ENCODE results near the gene LBHD2. TPM values are rescaled to one million over a fixed set of nuclear protein-coding genes. Genes with fewer than 3 reads are reported as not detected.

The LBHD2 gene
- total and polyA plus RNA-seq, 4 donors = 0.47 to 0.53 TPM; not detected in 2

DNA sequence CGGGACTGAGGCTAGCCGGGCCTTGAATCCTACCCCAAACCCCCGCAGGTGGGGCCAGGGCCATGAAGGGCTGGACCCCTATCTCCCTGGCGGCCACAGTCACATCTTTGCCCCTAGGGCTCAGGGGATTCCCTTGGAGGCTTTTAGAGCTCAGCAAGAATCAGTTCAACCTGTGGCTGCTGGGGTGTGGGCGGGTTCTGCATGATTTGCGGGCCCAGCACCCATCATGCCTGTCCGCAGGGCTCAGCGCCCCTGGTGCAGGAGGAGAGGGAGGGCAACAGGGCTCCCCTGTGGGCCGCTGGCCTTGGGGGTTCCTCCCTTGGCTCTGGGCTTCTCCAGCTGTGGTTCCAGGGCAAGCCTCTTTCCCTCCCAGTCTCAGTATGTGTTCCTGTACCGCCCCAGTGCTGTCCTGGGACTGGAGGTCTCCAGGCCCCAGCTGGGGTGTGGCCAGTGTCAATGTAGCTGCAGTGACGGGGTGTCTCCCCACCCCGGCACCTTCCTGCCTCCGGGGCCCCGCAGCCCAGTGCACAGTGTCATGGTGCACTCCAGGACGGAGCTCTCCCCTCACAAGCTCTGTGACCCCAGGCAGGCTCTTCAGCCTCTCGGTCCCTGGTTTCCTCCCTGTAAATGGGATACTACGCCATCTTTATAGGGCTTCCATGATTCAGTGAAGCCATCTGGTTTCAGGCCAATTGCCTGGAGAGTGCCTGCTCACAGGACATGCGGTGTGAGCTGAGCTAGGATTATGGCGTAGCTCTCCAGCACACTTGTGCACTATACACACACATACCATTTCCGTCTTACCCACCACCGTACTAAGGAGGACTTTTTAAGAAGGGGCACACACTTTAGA, 9.9 kb upstream of the LBHD2 start:
- 84% methylated on average over 21 of the region's 21 CpGs for WGBS
- H3K27me3 ChIP-seq (ENCODE audit: control insufficient read depth in 4 of 4, insufficient read depth in 4 of 4, low read length in 3 of 4) = no peaks in the 10 kb centered on the region
- H3K4me3 ChIP-seq (ENCODE audit: low read depth in 1 of 3, low read length in 3 of 3) = no peak overlapping the region
- H3K27ac ChIP-seq (ENCODE audit: low read depth in 1 of 2, low read length in 2 of 2) = no peak overlapping the region
- peaks cover 0 to 12% (median 7%) of the 10 kb centered on the region in 4 donors for H3K4me1 ChIP-seq (ENCODE audit: control insufficient read depth in 4 of 4, insufficient read depth in 4 of 4, low read length in 3 of 4)
- no peaks in the 10 kb centered on the region for H3K9me3 ChIP-seq (ENCODE audit: control insufficient read depth in 4 of 4, low read length in 3 of 4)
- no peaks in the 10 kb centered on the region for H3K36me3 ChIP-seq (ENCODE audit: control insufficient read depth in 4 of 4, insufficient read depth in 3 of 4, low read depth in 1 of 4, low read length in 3 of 4)
- H3K9ac ChIP-seq (ENCODE audit: low read depth in 1 of 2, low read length in 2 of 2) = no peak overlapping the region
- TF ChIP-seq, protein P1, sequence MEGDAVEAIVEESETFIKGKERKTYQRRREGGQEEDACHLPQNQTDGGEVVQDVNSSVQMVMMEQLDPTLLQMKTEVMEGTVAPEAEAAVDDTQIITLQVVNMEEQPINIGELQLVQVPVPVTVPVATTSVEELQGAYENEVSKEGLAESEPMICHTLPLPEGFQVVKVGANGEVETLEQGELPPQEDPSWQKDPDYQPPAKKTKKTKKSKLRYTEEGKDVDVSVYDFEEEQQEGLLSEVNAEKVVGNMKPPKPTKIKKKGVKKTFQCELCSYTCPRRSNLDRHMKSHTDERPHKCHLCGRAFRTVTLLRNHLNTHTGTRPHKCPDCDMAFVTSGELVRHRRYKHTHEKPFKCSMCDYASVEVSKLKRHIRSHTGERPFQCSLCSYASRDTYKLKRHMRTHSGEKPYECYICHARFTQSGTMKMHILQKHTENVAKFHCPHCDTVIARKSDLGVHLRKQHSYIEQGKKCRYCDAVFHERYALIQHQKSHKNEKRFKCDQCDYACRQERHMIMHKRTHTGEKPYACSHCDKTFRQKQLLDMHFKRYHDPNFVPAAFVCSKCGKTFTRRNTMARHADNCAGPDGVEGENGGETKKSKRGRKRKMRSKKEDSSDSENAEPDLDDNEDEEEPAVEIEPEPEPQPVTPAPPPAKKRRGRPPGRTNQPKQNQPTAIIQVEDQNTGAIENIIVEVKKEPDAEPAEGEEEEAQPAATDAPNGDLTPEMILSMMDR (IDR thresholded peaks at IDR 0.05; ENCODE audit: low read depth, low read length, missing input control) = no peak
- TF ChIP-seq, protein P2, sequence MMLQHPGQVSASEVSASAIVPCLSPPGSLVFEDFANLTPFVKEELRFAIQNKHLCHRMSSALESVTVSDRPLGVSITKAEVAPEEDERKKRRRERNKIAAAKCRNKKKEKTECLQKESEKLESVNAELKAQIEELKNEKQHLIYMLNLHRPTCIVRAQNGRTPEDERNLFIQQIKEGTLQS (IDR thresholded peaks at IDR 0.05) = no peak
- TF ChIP-seq HNF4A (conservative IDR thresholded peaks at IDR 0.05) (no peak), HNF4G (IDR thresholded peaks at IDR 0.05) (no peak)
- TF ChIP-seq, protein P3, sequence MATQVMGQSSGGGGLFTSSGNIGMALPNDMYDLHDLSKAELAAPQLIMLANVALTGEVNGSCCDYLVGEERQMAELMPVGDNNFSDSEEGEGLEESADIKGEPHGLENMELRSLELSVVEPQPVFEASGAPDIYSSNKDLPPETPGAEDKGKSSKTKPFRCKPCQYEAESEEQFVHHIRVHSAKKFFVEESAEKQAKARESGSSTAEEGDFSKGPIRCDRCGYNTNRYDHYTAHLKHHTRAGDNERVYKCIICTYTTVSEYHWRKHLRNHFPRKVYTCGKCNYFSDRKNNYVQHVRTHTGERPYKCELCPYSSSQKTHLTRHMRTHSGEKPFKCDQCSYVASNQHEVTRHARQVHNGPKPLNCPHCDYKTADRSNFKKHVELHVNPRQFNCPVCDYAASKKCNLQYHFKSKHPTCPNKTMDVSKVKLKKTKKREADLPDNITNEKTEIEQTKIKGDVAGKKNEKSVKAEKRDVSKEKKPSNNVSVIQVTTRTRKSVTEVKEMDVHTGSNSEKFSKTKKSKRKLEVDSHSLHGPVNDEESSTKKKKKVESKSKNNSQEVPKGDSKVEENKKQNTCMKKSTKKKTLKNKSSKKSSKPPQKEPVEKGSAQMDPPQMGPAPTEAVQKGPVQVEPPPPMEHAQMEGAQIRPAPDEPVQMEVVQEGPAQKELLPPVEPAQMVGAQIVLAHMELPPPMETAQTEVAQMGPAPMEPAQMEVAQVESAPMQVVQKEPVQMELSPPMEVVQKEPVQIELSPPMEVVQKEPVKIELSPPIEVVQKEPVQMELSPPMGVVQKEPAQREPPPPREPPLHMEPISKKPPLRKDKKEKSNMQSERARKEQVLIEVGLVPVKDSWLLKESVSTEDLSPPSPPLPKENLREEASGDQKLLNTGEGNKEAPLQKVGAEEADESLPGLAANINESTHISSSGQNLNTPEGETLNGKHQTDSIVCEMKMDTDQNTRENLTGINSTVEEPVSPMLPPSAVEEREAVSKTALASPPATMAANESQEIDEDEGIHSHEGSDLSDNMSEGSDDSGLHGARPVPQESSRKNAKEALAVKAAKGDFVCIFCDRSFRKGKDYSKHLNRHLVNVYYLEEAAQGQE (IDR thresholded peaks at IDR 0.05) = no peak
- no peak for DNase-seq (ENCODE audit: low spot score)

DNA sequence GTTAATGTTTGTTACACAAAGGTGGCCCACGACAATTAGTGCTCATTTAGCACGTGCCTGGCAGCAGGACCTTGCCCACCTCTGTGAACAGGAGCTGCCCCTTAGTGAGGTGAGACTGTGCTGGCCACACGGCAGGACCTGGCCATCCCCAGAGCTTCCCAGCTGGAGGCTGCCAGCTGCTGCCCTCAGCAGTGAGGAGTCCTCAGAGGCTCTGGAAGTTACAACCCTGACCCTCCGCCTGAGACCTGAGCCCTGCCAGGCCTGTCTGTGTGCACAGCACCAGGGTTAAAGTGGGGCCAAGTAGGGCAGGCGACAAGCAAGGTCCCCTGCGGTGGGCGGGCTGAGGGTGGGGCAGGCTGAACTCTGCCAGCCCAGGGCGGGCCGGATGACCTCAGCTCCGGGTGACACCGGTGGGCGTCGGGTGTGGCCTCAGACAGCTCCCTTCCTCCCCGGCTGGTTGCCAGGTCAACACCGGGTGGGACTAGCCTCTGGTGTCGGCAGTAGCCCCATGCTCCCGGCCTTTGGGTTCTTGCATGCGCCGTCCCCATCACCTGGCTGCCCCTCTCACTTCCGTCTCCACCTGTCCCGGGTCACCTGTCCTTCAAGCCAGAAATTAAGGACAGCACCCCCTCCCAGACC, 9.2 kb upstream of the LBHD2 start:
- H3K27ac ChIP-seq (ENCODE audit: low read depth in 1 of 2, low read length in 2 of 2) = peak overlapping the region in 1 of 2 donors; percentile 31

DNA sequence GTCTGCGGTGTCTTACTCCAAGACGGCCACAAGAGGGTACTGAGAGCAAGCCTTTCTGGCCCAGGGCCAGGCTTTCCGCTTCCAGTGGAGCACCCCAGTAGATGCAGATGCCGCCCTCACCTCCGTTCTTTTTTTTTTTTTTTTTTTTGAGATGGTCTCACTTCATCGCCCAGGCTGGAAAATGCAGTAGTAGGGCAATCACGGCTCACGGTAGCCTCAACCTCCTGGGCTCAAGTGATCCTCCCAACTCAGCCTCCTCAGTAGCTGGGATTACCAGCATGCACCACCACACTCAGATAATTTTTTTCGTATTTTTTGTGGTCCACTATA, 5.6 kb upstream of the LBHD2 start:
- TF ChIP-seq RAD21 (IDR thresholded peaks at IDR 0.05) = peak; percentile 67 to 82
- TF ChIP-seq, protein P1 (IDR thresholded peaks at IDR 0.05; ENCODE audit: low read depth, low read length, missing input control) = peak; percentile 80
- TF ChIP-seq, protein P4, sequence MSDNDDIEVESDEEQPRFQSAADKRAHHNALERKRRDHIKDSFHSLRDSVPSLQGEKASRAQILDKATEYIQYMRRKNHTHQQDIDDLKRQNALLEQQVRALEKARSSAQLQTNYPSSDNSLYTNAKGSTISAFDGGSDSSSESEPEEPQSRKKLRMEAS (IDR thresholded peaks at IDR 0.05) = no peak
- no peak for TF ChIP-seq EGR1 (IDR thresholded peaks at IDR 0.05; ENCODE audit: low read depth in 2 of 2)

More for the DNA sequence above, 9.2 kb upstream of the LBHD2 start:
- Histone ChIP-seq H3K9me3 (ENCODE audit: control insufficient read depth in 4 of 4, low read length in 3 of 4) (no peaks in the 10 kb centered on the region), H3K9ac (ENCODE audit: low read depth in 1 of 2, low read length in 2 of 2) (no peak overlapping the region), H3K27me3 (ENCODE audit: control insufficient read depth in 4 of 4, insufficient read depth in 4 of 4, low read length in 3 of 4) (no peaks in the 10 kb centered on the region), H3K36me3 (ENCODE audit: control insufficient read depth in 4 of 4, insufficient read depth in 3 of 4, low read depth in 1 of 4, low read length in 3 of 4) (no peaks in the 10 kb centered on the region), H3K4me1 (ENCODE audit: control insufficient read depth in 4 of 4, insufficient read depth in 4 of 4, low read length in 3 of 4) (peaks cover 0 to 12% (median 7%) of the 10 kb centered on the region in 4 donors), H3K4me3 (ENCODE audit: low read depth in 1 of 3, low read length in 3 of 3) (peak overlapping the region in 2 of 3 donors; percentile 39 to 49)
- TF ChIP-seq, protein P2 (IDR thresholded peaks at IDR 0.05) = no peak
- TF ChIP-seq SP1 (IDR thresholded peaks at IDR 0.05) (peak; percentile 9), FOXA2 (IDR thresholded peaks at IDR 0.05) (no peak), NR2F2 (IDR thresholded peaks at IDR 0.05) (peak; percentile 25)
- DNase-seq (ENCODE audit: low spot score) = peak; percentile 76
- 13% methylated on average over 21 of the region's 21 CpGs for WGBS

More for the DNA sequence above, 5.6 kb upstream of the LBHD2 start:
- no peak overlapping the region for H3K4me3 ChIP-seq (ENCODE audit: low read depth in 1 of 3, low read length in 3 of 3)
- 18% methylated on average over 9 of the region's 9 CpGs for WGBS
- no peaks in the 10 kb centered on the region for H3K9me3 ChIP-seq (ENCODE audit: control insufficient read depth in 4 of 4, low read length in 3 of 4)
- peaks cover 0 to 10% (median 5%) of the 10 kb centered on the region in 4 donors for H3K4me1 ChIP-seq (ENCODE audit: control insufficient read depth in 4 of 4, insufficient read depth in 4 of 4, low read length in 3 of 4)
- H3K36me3 ChIP-seq (ENCODE audit: control insufficient read depth in 4 of 4, insufficient read depth in 3 of 4, low read depth in 1 of 4, low read length in 3 of 4) = no peaks in the 10 kb centered on the region
- DNase-seq (ENCODE audit: low spot score) = peak; percentile 75
- no peaks in the 10 kb centered on the region for H3K27me3 ChIP-seq (ENCODE audit: control insufficient read depth in 4 of 4, insufficient read depth in 4 of 4, low read length in 3 of 4)
- H3K9ac ChIP-seq (ENCODE audit: low read depth in 1 of 2, low read length in 2 of 2) = no peak overlapping the region
- H3K27ac ChIP-seq (ENCODE audit: low read depth in 1 of 2, low read length in 2 of 2) = no peak overlapping the region
